GM12878 (cell line): ENCODE data around the gene AKAP13. TPM values are rescaled to one million over a fixed set of nuclear protein-coding genes. Genes with fewer than 3 reads are reported as not detected.

Experiments used
- ATAC-seq: fragments of 200-7000 bp; cut with Tn5 transposase; 3 replicates; pipeline ENCODE4 v1.9.1; 2020; ENCODE audit warnings: mild to moderate bottlenecking, moderate library complexity
- BruUV-seq: library from RNA; stranded (reverse); fragments of 400-500 nt; replicated peaks from 2 replicates; lab custom pipeline; 2021; lab: Mats Ljungman, UMichigan
- CTCF ChIA-PET: fragments of 300-600 bp; sonication (Branson Sonifier 250); formaldehyde crosslinking; extraction: SDS; loops from one replicate; lab custom pipeline; 2021; ENCODE audit warnings: inconsistent platforms; lab: Yijun Ruan, JAX
- POLR2A ChIA-PET: fragments of 350-600 bp; formaldehyde crosslinking; extraction: SDS; loops from one replicate; lab custom pipeline; 2021; ENCODE audit warnings: inconsistent platforms; lab: Charles Lee
- RAD21 ChIA-PET: fragments of 300-600 bp; sonication (Branson Sonifier 250); formaldehyde crosslinking; loops from one replicate; lab custom pipeline; 2023; ENCODE audit warnings: antibody characterized with exemption; ENCODE audit not compliant: unreplicated experiment; lab: Charles Lee
- SMC1A ChIA-PET: fragments of 300-600 bp; sonication (Branson Sonifier 250); formaldehyde crosslinking; loops from one replicate; lab custom pipeline; 2023; ENCODE audit not compliant: unreplicated experiment, uncharacterized antibody; lab: Charles Lee
- DNase-seq: peaks from one replicate; pipeline ENCODE4 v3.0.0-alpha.2; 2011; ENCODE audit warnings: low read depth, low spot score
- FAIRE-seq: peaks from 3 replicates; lab custom pipeline; 2011; peaks lifted over from hg19 to GRCh38; lab: Jason Lieb, UNC
- H2AFZ ChIP-seq: 2 replicates; pipeline ENCODE4 v1.6.0; 2011; ENCODE audit warnings: low read depth, low read length, control low read depth; ENCODE audit not compliant: control insufficient read depth
- H3K27ac ChIP-seq: 2 replicates; pipeline ENCODE4 v1.5.1; 2011; ENCODE audit warnings: control low read depth; ENCODE audit not compliant: control insufficient read depth, insufficient read depth
- H3K27me3 ChIP-seq, 2 experiments: replicated peaks in 1 of 2; 2 replicates each; pipeline versions ENCODE4 v1.6.0 to v1.6.1; 2011; ENCODE audit warnings: low read length in 1 of 2; ENCODE audit not compliant: control insufficient read depth in 2 of 2, insufficient read depth in 2 of 2
- H3K36me3 ChIP-seq, 2 experiments: 2 replicates each; pipeline ENCODE4 v1.5.1; 2011; ENCODE audit warnings: low read length in 1 of 2; ENCODE audit not compliant: control insufficient read depth in 2 of 2, insufficient read depth in 2 of 2
- H3K4me1 ChIP-seq: 2 replicates; pipeline ENCODE4 v1.6.1; 2011; ENCODE audit warnings: mild to moderate bottlenecking, low read length, moderate library complexity, mixed read lengths; ENCODE audit not compliant: control insufficient read depth, insufficient read depth
- H3K4me2 ChIP-seq: 2 replicates; pipeline ENCODE4 v1.6.0; 2011; ENCODE audit warnings: control low read depth; ENCODE audit not compliant: control insufficient read depth, insufficient read depth
- H3K4me3 ChIP-seq: fragments of 200-600 bp; sonication (generic); 2 replicates; pipeline ENCODE4 v1.5.1; 2016
- H3K79me2 ChIP-seq: 2 replicates; pipeline ENCODE4 v1.6.0; 2011; ENCODE audit warnings: low read length; ENCODE audit not compliant: control insufficient read depth, insufficient read depth
- H3K9ac ChIP-seq: 2 replicates; pipeline ENCODE4 v1.8.0; 2011; ENCODE audit warnings: low read length, control low read depth, mixed read lengths; ENCODE audit not compliant: control insufficient read depth, insufficient read depth
- H3K9me3 ChIP-seq: replicated peaks from 3 replicates; pipeline ENCODE4 v1.5.1; 2011; ENCODE audit warnings: mild to moderate bottlenecking, low read length; ENCODE audit not compliant: control insufficient read depth, insufficient read depth
- H4K20me1 ChIP-seq: 2 replicates; pipeline ENCODE4 v1.6.0; 2011; ENCODE audit not compliant: control insufficient read depth, insufficient read depth
- CUX1 ChIP-seq: IDR thresholded peaks from 2 replicates; pipeline ENCODE4 v1.6.1; 2012; ENCODE audit warnings: improper control_type of control experiment, low read depth, low read length; ENCODE audit not compliant: insufficient replicate concordance
- E2F4 ChIP-seq: IDR thresholded peaks from 2 replicates; pipeline ENCODE4 v1.6.1; 2012; ENCODE audit warnings: low read depth, low read length, improper control_type of control experiment
- E2F8 ChIP-seq: fragments of 450-650 bp; IDR thresholded peaks from 2 replicates; pipeline ENCODE4 v1.6.1; 2018; ENCODE audit warnings: mild to moderate bottlenecking, low read depth, moderate library complexity; ENCODE audit not compliant: partially characterized antibody
- ETV6 ChIP-seq, 2 experiments: fragments of 450-650 bp in 1 of 2; IDR thresholded peaks in 1 of 2; conservative IDR thresholded peaks in 1 of 2; 2 replicates each; pipeline ENCODE4 v1.6.1; 2014; ENCODE audit warnings: antibody characterized with exemption in 1 of 2, borderline replicate concordance in 1 of 2, low read depth in 1 of 2, mild to moderate bottlenecking in 1 of 2, moderate library complexity in 1 of 2
- GABPA ChIP-seq: IDR thresholded peaks from 2 replicates; pipeline ENCODE4 v1.6.1; 2014; ENCODE audit warnings: antibody characterized with exemption, low read depth, mild to moderate bottlenecking, inconsistent platforms
- IRF4 ChIP-seq: IDR thresholded peaks from 2 replicates; pipeline ENCODE4 v1.6.1; 2011; ENCODE audit warnings: low read depth, low read length
- JUNB ChIP-seq: IDR thresholded peaks from 2 replicates; pipeline ENCODE4 v1.6.1; 2016; ENCODE audit warnings: antibody characterized with exemption, mild to moderate bottlenecking
- MLLT1 ChIP-seq: fragments of 450-650 bp; IDR thresholded peaks from 2 replicates; pipeline ENCODE4 v1.6.1; 2016; ENCODE audit warnings: mild to moderate bottlenecking
- NFIC ChIP-seq: IDR thresholded peaks from 2 replicates; pipeline ENCODE4 v1.6.1; 2012; ENCODE audit warnings: low read depth, mild to moderate bottlenecking, inconsistent platforms, low read length, moderate library complexity
- PAX5 ChIP-seq: IDR thresholded peaks from 2 replicates; pipeline ENCODE4 v1.6.1; 2011; ENCODE audit warnings: low read depth, low read length, borderline replicate concordance
- PAX8 ChIP-seq: fragments of 450-650 bp; IDR thresholded peaks from 2 replicates; pipeline ENCODE4 v1.6.1; 2017; ENCODE audit warnings: mild to moderate bottlenecking, moderate library complexity
- RAD51 ChIP-seq: fragments of 450-650 bp; IDR thresholded peaks from 2 replicates; pipeline ENCODE4 v1.6.1; 2016; ENCODE audit warnings: moderate library complexity, mild to moderate bottlenecking, inconsistent platforms
- SRF ChIP-seq, 2 experiments: IDR thresholded peaks; 2 replicates each; pipeline ENCODE4 v1.6.1; 2011; ENCODE audit warnings: low read depth in 2 of 2, low read length in 2 of 2, mild to moderate bottlenecking in 1 of 2, moderate library complexity in 1 of 2
- ZNF207 ChIP-seq: fragments of 450-650 bp; IDR thresholded peaks from 2 replicates; pipeline ENCODE4 v1.6.1; 2014; ENCODE audit warnings: antibody characterized with exemption, mild to moderate bottlenecking, borderline replicate concordance
- in situ Hi-C: fragments of 300-500 bp; cut with MboI; formaldehyde crosslinking; loops from 9 replicates; pipeline ENCODE4 v1.14.3; 2018; ENCODE audit warnings: mixed read lengths
- intact Hi-C: fragments of 100-400 bp; cut with micrococcal nuclease; formaldehyde crosslinking; loops from one replicate; pipeline ENCODE4 v1.14.2; 2022; ENCODE audit not compliant: unreplicated experiment
- polyA plus RNA-seq, 11 experiments: library from polyadenylated mRNA; depleted of rRNA in 4 of 11; unstranded in 6 of 11; stranded (reverse) in 5 of 11; fragments of >200 nt; fragmentation: Nextera tagmentation in 4 of 11; fragmentation: Illumina TruSeq in 1 of 11; extraction: Ambion mirVana in 4 of 11; extraction: Trizol in 1 of 11; gene quantifications; 1 replicate in 1 of 11; 2 replicates in 10 of 11; pipeline versions ENCODE4 v1.2.1 to v1.2.3, GENCODE V29; 2011 to 2016; ENCODE audit warnings: inconsistent platforms in 2 of 11, missing spikeins in 2 of 11, low read depth in 1 of 11
- total RNA-seq, 4 experiments: library from RNA; depleted of rRNA in 3 of 4; stranded (reverse); fragments of >200 nt in 3 of 4; fragmentation: Illumina TruSeq in 1 of 4; extraction: Trizol in 1 of 4; gene quantifications; 2 replicates each; pipeline versions ENCODE4 v1.2.1 to v1.2.3, GENCODE V29; 2013 to 2021

Gene AKAP13
- total and polyA plus RNA-seq, 10 of the 15 experiments (the other 5 are each of a cell fraction or from before 2014, with no cell fraction given): 14.4 to 74.9 (median 55.1) TPM

GRCh38 chr15:85539491-85539890, 159.1 kb downstream of the AKAP13 start:
- Histone ChIP-seq H3K36me3 (peaks cover 0 to 11% of the 10 kb centered on the region in 2 experiments; a peak in 3 of 4 replicates), H3K4me1 (peaks cover 51% of the 10 kb centered on the region), H4K20me1 (peaks cover 7% of the 10 kb centered on the region), H2AFZ (no peak overlapping the region), H3K27ac (no peak overlapping the region), H3K4me3 (no peak overlapping the region), H3K9ac (no peak overlapping the region), H3K79me2 (peaks cover 1% of the 10 kb centered on the region; the same call in 1 of the 2 replicates), H3K9me3 (no peaks in the 10 kb centered on the region), H3K4me2 (no peak overlapping the region), H3K27me3 (no peaks in the 10 kb centered on the region)
- DNase-seq (no peak), FAIRE-seq (no peak), ATAC-seq (no peak)
- in situ Hi-C loops: no loop called here
- intact Hi-C loops: no loop called here
- ChIA-PET POLR2A (interaction anchor here (1.0 kb wide), 1 partner anchor 17 kb away, joined by 3 read pairs; no protein-coding TSS in a partner anchor), SMC1A (interaction anchor here (1.0 kb wide), 1 partner anchor 17 kb away, joined by 5 read pairs; no protein-coding TSS in a partner anchor), RAD21 (interaction anchor here (0.6 kb wide), 1 partner anchor 244 kb away, joined by 3 read pairs; no protein-coding TSS in a partner anchor), CTCF (interaction anchor here (1.4 kb wide), 1 partner anchor 34 kb away, joined by 5 read pairs; no protein-coding TSS in a partner anchor)
- BruUV-seq: no TSS peak
- TF ChIP-seq GABPA (no peak), PAX8 (no peak), ETV6 (conservative IDR thresholded peaks at IDR 0.05 in 1 of 2, IDR thresholded peaks at IDR 0.05 in 1 of 2; ENCODE audit: borderline replicate concordance in 1 of 2, low read depth in 1 of 2) (no peak), CUX1 (no peak), RAD51 (no peak), PAX5 (no peak), IRF4 (no peak), E2F4 (no peak), ZNF207 (no peak), E2F8 (no peak), JUNB (no peak), SRF (IDR thresholded peaks at IDR 0.05; ENCODE audit: low read depth in 2 of 2, low read length in 2 of 2) (no peak), NFIC (no peak), MLLT1 (no peak)
